Astrocyte of the cerebellum (primary cell): ENCODE data around the gene HDGFL2.

Experiments used
- DNase-seq: peaks from one replicate; pipeline ENCODE4 v3.0.0-alpha.2; 2011; ENCODE audit warnings: low read depth
- H3K4me3 ChIP-seq: 2 replicates; pipeline ENCODE4 v1.5.1; 2011; ENCODE audit warnings: mild to moderate bottlenecking, low read depth, low read length, moderate library complexity
- CTCF ChIP-seq: IDR thresholded peaks from 2 replicates; pipeline ENCODE4 v1.5.1; 2012; ENCODE audit warnings: low read length, low read depth, moderate library complexity, mild to moderate bottlenecking; ENCODE audit errors: missing control alignments
- in situ Hi-C: cut with HindIII; loops from 2 replicates; pipeline ENCODE4 v1.10.0; 2017; ENCODE audit warnings: low sequenced_read_pairs

The HDGFL2 gene

GRCh38 chr19:4455719-4456475 is 16.2 kb upstream of the HDGFL2 start:
- in situ Hi-C loops: no loop called here
- peak; percentile 9 for TF ChIP-seq CTCF
- H3K4me3 ChIP-seq: peak overlapping the region; percentile 80
- peak; percentile 60 for DNase-seq

DNA sequence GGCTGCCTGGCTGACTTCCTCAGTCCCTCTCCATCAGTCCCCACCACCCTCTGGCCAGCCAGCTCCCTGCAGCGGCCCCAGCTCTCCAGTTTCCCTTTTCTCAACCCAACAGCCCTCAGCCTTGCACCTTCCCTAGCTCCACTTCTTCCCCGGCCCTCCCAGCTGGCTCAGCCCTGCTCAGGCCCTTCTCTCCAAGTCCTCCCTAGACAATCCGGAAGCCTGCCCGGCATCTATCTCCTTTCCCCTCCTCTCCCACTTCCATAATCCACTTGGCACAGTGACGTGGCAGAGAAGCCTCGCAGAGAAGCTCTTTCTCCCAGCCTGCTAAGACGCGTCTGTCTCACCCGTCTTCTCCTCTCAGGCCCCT is 15.6 kb upstream of the HDGFL2 start:
- TF ChIP-seq CTCF: no peak
- DNase-seq: no peak
- in situ Hi-C loops: no loop called here
- peak overlapping the region; percentile 80 for H3K4me3 ChIP-seq

- peak overlapping the region; percentile 80 for H3K4me3 ChIP-seq
- in situ Hi-C loops: no loop called here
- DNase-seq: no peak
- no peak for TF ChIP-seq CTCF
Measured at GRCh38 chr19:4456843-4457653, 15.0 kb upstream of the HDGFL2 start.

DNA sequence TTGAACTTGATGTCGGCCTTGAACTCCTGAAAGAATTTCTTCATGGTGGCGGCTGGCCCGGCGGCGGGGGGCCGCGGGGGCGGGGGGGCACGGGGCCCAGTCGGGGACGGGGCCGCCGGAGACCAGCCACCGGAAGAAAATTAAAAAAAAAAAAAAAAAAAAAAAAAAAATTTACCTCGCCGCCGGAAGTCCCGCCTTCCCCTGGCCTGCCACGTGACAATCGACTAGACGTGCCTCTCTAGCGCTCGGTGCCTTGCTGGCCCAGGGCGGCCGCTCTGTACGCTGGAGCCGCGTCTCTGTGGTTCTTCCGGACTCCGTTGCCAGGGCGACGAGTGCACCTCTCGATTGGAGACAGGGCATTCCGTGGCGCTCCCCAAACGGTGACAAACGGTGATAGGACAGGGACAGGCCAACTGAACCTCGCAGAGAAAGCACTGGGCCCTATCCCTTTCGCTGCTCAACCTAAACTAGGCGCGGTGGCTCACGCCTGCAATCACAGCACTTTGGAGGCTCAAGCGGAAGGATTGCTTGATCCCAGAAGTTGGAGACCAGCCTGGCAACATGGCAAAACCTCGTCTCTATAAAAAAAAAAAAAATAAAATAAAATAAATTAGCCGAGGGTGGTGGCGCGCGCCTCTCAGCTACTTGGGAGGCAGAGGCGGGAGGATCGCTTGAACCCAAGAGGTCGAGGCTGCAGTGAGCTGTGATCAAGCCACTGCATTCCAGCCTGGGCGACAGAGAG is 14.3 kb upstream of the HDGFL2 start, which contains the start of gene UBXN6:
Gene UBXN6 (minus strand): TSS at position 141 of the 742 bp plus-strand sequence. CDS start 97 bp downstream, at position 44.
- TF ChIP-seq CTCF: no peak
- in situ Hi-C loops: no loop called here
- peak; percentile 96 for DNase-seq
- peak within 1 kb of the TSS; percentile 80 for H3K4me3 ChIP-seq

- no peak for TF ChIP-seq CTCF
- no peak overlapping the region for H3K4me3 ChIP-seq
- no peak for DNase-seq
- in situ Hi-C loops: no loop called here
Measured at GRCh38 chr19:4464815-4465581, 7.1 kb upstream of the HDGFL2 start.

GRCh38 chr19:4467835-4468234 is 4.3 kb upstream of the HDGFL2 start:
- in situ Hi-C loops: no loop called here
- no peak for TF ChIP-seq CTCF

More at GRCh38 chr19:4467835-4468234, 4.3 kb upstream of the HDGFL2 start:
- no peak overlapping the region for H3K4me3 ChIP-seq
- DNase-seq: no peak
